HG03175 (cell line): Measurements from ENCODE around the gene CAPN2.
"Not testable (repeated sequence)": the region's sequence is repeated elsewhere in the genome, so short reads cannot be mapped to it uniquely, and the experiment has no call there.

Experiments used
- ATAC-seq: cut with Tn5 transposase; IDR thresholded peaks from one replicate; pipeline ENCODE4 v1.9.1; 2021; ENCODE audit warnings: mild to moderate bottlenecking, moderate library complexity; ENCODE audit not compliant: unreplicated experiment

Gene CAPN2

DNA sequence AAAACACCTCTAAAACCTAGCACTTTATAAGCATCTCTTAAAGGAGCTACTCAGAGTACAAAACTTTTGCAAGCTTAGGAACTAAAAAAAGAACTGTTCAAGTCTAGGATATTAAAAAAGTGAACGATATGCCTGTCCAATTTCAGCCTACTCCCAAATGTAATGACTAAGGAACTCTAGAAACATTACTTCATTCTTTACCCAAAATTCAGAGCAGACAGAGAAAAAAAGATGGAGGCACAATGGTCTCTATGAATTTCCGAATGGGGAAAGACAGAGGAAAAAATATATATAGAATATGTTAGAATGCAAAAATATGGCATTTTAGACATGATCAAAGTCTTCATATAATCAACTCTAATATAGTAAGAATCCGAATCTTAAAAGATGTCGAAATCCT, 72.2 kb downstream of the CAPN2 start:
- ATAC-seq: no peak

DNA sequence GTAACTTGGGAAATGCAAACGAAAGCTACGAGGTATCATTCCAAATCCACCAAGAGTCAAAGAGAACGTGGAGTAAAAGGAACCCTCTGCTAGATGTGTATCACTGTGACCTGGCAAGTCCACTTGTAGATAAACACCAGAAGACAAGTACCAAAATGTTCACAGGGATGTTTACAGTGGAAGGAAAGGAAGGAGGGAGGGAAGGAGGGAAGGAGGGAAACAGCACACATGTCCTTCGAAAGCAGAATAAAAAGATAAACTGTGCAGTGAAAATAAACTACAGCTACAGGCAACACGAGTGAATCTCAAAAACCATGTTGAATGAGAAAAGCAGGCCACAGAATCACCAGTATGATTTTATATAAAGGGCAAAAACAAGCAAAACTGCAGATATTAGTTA, 73.5 kb downstream of the CAPN2 start:
- no peak for ATAC-seq

DNA sequence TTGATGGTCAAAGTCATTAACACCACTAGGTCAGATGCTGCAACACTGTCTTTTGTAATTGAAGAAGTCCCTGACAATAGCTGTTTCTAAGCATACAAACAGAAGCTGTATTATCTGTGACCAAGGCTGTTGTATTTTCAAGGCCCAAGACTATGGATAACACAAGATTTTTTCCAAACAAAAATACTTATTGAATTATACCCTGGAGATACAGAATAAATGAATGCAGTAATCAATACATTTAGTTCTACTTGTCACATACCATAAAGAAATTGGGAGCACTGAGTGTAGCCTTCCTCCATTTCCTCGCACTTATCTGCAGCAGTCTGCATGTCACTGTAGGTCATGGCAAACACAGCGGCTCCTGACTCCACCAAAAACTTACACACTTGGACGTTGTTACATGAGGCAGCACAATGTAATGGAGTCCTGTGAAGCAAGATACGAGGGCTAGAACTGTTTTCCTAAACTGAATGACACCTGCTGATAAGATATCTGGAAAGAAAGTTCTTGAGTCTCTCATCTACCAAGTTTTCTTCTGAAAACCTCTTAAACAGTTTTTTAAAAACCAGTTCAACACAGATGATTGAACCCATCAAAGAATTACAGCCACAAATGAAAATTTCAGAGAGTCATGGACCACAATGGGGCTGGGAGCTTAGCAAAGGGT, 76.5 kb downstream of the CAPN2 start:
- no peak for ATAC-seq

DNA sequence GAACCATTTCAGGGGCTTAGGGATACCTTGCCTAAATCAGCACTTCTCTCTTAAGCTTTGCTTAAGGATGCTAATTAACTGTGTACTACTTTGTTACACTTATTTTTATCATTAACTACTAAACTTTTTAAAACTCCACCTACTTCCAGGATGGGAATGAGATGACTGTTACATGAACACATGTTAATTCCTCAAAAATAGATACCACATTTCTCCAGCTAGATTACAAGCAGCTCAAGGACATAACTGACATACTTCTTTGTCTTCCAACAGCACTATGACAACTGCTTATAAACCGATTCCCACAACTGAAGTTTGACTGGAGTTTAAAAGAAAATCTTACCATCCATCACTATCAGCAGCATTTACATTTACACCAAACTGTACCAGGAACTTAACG, 79.7 kb downstream of the CAPN2 start:
- ATAC-seq: no peak

DNA sequence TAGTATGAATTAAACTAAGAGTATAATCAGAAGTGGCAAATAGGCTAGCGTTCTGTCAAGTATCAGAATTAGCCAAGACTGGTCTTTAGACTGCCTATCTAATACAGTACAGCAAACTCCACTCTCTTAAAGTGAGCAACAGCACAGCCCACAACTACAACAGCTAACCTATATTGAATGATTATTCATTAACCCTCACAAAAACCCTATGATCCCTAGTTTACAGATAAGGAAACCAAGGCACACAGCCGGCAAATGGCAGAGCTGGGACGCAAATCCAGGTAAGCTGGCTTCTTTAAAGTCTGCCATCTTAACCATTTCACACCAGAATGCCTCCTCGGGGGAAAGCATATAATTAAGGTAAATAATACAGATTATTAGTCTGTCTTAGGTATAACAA, 81.4 kb downstream of the CAPN2 start:
- no peak for ATAC-seq

DNA sequence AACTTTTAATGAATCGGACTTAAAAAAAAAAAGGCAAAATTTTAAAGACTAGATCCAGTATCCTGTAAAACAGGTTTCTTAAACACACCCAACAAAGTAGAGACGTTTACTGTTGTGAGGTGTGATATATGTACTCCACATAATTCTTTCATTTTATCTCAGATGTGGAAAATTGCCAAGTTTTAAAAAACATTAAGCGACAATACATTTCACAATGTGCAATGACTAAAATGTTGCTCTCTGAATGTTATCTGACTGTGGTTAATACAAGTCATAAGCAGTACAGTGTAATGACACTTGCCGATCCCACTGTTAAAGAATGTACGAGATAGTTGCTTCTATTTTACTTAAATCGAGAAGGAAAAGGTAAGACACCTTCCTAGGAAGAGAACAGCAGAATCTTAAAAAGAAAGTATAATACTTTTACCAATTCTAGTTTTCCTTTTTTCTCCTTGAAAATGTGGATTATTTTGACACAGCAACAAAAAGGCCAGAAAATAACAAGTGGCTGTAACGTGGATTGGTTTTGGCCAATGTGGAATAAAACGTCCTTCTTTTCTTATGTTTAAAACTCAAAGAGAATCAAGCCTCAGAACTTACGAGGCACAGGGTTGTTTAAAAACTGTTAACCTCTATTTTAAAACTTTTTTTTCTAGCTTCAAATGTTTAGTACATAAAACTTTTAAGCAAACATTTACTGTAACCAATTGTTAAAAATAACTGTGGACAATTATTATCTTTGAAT, 82.0 kb downstream of the CAPN2 start:
- ATAC-seq: no peak

DNA sequence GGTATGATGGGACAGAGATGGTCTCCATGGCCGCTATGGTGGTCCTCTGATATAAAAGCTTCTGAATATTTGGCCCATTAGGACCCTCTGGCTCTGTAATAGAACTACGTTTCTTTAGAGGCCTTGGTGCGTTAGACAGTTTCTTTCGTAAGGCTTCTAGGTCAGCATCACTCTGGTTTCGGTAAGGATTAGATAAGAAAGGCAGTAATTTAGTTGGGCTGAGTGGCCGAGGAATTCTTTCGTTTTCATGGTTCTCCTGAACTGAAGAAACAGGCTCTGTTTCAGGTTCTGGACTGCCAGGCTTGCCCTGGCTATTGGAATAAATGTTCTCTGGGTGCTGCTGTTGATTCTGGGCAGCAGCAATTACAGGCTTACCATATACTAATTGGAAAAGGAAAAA, 83.9 kb downstream of the CAPN2 start:
- no peak for ATAC-seq

DNA sequence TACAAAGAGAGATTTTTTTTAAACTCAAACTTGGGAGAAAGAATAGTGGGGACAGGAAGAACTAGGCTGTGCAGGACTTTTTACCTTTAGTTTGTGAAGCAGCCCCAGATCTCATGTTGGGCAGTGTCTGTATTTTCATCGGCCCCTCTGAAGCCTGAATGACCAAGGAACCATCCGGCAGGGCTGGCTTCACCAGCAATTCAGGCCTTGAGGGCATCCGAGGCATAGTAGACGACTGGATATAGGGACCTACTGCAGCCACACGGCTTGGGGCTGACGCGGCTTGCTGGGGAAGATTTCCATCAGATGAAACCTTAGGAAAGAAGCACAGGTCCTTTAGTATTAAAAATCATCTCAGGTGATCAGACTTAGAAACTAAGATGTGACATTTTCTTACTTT, 89.7 kb downstream of the CAPN2 start:
- ATAC-seq: no peak

DNA sequence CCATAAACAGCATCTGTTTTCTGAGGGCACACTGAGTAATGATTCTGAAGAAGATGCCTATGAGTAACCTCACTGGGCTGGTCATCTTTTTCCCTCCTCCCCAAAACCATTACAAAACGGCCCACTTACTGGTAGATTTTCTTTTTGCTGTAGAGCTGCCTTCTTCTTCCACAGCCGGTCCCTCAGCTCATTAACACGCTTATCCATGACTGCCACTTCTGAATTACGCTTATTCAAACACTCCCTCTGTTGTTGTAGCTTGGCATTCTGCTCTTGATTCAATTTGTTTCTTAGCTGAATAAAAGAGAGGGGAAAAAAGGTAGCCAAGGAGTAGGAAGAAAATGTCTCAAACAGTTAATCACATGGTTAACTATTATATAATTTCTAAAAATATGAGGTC, 90.3 kb downstream of the CAPN2 start:
- ATAC-seq: no peak

DNA sequence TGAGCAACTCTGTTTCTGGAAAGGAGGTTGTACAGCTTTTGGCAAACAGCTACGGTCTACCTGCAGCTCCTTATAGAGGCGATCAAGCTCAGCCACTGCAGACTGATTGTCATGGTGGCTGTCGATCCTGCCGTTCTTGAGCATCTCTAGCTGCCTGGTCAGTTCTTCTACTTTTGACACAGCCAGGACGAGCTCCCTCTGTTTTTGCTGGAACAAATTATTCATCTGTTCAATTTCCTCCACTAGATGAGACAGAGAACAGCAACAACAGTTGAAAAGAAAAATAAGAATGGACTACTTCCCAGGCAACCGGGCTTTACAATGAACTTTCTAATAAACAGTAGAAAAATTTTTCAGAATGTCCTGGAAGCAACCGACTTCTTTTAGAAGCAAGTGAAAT, 90.9 kb downstream of the CAPN2 start:
- ATAC-seq: no peak

DNA sequence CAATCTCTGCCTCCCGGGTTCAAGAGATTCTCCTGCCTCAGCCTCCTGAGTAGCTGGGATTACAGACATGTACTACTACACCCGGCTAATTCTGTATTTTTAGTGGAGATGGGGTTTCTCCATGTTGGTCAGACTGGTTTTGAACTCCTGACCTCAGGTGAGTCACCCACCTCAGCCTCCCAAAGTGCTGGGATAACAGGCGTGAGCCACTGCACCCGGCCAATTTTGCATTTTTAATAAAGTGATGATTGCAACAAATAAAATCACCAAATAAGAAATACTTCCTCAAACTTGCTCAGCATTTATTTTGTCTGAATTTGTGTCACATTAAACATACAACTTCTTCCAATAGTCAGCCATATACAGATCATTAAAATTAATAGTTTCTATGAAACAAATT, 97.6 kb downstream of the CAPN2 start:
- ATAC-seq: not testable (repeated sequence)

DNA sequence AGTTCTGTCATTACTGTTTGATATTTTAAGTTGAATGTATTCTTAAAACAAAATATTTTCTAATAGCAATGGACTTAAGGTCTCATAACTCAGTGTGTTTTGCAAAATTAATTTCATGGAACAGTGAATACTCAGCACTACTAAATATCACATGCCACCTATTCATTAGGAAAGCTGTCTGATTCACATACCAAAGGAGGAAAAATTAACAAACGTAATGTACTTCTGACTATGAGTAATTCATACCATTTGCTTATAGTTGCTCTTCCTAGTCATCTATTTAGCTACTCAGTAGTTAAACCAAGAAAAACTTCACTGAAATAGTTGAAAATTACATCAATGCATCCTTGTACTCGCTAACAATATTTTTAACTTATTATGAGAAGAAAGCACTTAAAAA, 98.2 kb downstream of the CAPN2 start:
- no peak for ATAC-seq

DNA sequence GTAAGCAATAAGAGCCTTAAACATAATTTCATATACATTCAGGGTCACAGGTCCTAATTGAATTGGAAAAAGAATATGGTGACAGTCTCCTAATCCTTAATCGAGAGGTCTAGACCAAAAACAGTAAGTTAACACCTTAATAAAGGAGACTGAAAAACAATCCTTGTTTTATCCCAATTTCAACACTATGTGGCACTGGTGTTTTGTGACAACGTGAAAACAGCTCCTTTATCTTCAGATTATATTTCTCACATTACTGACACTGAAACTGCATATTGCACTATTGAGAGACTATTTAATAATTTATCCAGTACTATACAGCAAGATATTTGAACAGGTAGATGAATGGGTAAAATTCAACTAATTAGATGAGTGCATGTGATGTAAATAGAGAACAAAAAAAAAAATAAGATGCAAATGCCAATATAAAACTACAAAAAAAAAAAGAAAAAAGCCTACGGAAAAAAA, 99.3 kb downstream of the CAPN2 start:
- ATAC-seq: no peak

DNA sequence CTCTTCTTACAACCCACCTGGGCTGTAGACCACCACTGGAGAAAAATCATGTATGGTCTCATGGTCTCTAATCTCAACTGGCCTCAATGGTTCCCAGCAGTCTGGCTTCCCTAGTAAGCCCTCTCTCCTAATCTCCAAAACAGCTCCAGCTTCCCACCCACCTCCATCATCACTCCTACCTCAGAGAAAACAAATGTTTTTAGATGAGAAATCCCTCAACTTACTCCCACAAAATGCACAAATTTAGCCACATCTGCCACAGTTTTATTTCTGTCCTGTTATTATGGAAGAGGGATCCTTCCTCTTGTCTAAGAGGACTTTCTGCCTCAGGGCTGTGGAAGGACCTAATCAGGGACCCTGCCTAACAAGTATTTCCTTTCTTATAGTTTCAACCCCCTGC, 101.3 kb downstream of the CAPN2 start:
- ATAC-seq: no peak

DNA sequence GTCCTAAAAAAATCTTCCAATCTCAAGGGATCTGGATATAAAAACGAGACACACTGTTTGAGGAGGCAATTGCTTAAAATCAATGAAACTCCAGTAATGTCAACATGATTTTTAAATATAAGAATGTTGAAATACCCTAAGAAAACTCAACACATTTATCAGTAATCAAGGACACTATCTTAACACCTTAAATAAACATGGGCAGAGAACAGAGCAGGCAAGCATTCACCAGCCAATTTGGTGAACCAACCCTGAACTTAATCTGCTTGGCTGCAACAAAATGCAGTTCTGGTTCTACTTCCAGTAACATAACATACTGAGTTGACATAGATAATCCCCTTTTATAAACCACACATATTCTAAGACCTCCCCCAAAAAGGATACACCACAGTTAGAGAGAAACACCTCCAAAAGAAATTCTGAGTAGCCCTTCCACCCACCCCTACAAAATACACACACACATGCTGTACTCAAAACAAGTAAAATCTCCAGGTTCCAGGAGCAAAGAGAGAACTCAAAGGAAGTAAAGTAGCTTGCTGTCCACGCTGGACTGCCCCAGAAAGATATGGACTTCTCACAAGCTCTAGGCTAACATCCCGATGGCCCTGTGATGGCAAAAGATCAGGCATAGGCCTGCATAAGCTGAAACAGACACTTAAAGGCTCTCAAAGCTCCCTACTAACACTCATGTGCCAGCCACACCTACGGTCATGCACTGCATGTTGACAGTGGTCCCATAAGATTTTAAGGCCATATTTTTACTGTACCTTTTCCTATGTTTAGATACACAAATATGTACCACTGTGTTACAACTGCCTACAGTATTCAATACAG, 102.9 kb downstream of the CAPN2 start:
- no peak for ATAC-seq

DNA sequence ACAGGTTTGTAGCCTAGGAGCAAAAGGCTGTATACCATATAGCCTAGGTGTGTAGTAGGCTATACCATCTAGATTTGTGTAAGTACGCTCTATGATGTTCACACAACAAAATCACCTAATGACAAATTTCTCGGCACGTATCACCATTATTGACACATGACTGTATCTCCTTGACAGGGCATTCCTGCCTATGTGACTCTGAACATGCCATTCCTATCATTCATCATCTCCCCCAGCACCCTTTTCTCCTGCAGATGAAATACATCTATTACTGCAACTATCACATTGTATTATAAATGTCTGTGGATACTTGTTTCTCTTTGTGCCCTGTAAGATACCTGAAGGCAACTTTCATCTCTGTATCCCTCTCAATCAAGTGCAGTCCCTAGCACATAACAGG, 103.5 kb downstream of the CAPN2 start:
- ATAC-seq: no peak

DNA sequence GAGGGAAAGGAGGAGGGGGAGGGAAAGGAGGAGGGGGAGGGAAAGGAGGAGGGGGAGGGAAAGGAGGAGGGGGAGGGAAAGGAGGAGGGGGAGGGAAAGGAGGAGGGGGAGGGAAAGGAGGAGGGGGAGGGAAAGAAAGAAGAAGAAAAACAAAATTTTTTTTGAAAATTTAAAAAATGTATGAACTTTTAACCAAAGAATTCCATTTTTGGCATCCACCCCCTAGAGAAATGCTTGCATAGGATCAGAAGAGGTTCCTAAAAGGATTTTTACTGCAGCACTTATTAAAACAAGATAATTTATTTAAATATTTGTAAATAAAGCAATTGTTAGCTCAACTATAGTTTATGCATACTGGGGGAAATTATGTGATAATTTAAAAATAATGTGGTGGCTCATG, 104.9 kb downstream of the CAPN2 start:
- ATAC-seq: not testable (repeated sequence)

DNA sequence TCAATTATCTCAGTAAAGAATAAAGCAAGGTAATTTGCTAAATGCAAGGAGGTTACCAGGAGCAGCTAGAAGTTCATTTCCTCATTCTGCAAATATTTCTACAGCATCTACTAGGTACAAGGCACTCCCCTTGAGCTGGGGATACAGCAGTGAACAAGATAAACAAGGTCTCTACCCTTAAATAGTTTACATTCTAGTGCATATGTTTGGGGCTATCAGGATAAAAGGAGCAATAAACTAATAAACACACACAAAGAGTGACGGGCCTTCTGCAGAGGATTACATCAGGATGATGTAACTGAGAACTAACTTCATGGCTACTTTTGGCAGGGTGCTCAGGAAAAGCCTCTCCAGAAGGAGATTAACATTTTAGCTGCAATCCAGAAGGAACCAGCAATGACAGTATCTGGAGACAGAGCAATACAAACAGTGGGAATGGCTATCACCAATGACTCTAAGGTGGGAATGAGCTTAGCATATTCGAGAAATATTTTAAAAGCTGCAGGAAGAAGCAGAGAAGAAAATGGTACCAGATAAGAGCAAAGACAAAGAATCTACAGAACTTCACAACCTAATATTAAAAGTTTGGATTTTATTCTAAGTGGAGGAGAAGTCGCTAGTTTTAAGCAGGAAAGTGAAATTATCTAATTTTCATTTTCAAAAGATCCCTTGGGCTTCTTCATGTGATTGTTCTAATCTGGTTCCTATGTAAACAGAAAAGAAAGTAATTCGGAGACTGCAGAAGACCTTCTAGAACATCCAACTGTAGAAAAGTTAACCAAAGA, 107.6 kb downstream of the CAPN2 start:
- no peak for ATAC-seq

DNA sequence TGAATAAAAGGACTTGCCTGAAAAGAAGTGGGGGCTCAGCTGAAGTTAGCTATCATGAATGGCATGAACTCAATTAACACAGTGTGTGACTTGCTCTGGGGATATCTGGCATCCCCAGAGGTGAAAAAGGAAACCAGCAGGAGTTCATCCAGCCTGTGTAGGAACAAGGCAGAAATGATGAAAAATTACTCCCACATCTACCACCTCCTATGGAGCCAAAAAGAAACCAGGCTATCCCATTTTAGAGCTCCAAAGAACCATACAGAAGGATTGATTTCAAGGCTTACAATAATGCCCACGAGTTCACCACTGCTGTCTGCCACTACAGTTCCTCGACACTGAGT, 108.1 kb downstream of the CAPN2 start:
- ATAC-seq: no peak

DNA sequence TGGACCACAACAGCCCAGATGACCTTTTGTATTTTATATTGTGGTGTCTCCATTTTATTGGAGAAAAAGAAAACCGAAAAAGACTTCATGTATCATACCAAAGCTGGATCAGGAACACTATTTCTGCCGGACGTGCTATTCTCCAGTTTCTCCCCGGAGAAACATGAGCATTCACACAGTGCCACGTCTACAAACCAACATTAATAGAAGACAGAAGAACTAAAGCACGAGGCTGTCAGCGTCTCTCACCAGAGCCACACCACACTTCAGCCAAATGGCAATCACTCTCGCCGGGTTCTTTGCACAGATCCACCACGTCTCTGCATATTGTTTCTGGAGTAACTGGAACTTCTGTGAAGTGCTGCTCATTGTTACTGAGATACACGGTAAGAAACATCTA, 108.6 kb downstream of the CAPN2 start:
- ATAC-seq: no peak

DNA sequence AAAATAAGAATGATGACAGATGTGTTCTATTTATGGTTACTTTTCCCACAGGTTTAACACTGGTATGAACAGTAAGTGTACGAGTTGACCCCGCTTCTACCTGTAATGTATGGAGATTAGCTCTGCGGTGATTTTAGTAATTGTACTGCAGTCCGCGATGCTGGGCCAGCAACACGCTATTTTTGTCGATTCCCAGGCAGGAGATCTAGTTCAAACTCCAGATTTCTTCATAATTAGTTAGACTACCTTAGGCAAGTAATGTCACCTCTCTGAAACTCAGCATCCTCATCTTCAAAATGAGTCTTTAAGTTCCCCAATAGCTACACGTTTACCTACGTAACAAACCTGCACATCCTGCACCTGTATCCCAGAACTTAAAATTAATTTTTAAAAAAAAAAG, 111.9 kb downstream of the CAPN2 start:
- no peak for ATAC-seq
